ENCODE data around the gene FAM193A.
"Not testable (repeated sequence)": the region's sequence is repeated elsewhere in the genome, so short reads cannot be mapped to it uniquely, and the experiment has no call there.

Gene FAM193A

GRCh38 chr4:2536193-2537010, at the start of gene FAM193A:
Gene FAM193A (plus strand): TSS chr4:2536647. CDS start chr4:2536916, 269 bp downstream.
- peak; percentile 99 for DNase-seq (ENCODE audit: low spot score)

GRCh38 chr4:2486981-2487380, 49.5 kb upstream of the FAM193A start:
- no peak for DNase-seq (ENCODE audit: low spot score)

GRCh38 chr4:2487632-2488031, 48.8 kb upstream of the FAM193A start:
- DNase-seq (ENCODE audit: low spot score): no peak

GRCh38 chr4:2489081-2489805, 47.2 kb upstream of the FAM193A start:
- no peak for DNase-seq (ENCODE audit: low spot score)

GRCh38 chr4:2489841-2490552, 46.5 kb upstream of the FAM193A start:
- peak; percentile 72 for DNase-seq (ENCODE audit: low spot score)

GRCh38 chr4:2492970-2493369, 43.5 kb upstream of the FAM193A start:
- DNase-seq (ENCODE audit: low spot score): no peak

- no peak for DNase-seq (ENCODE audit: low spot score)
These were observed 41.5 kb upstream of the FAM193A start for GRCh38 chr4:2494992-2495391.

GRCh38 chr4:2497324-2497723, 39.1 kb upstream of the FAM193A start:
- no peak for DNase-seq (ENCODE audit: low spot score)

GRCh38 chr4:2497931-2498330, 38.5 kb upstream of the FAM193A start:
- DNase-seq (ENCODE audit: low spot score): no peak

GRCh38 chr4:2500547-2500946, 35.9 kb upstream of the FAM193A start:
- DNase-seq (ENCODE audit: low spot score): no peak

- DNase-seq (ENCODE audit: low spot score): no peak
These were observed 35.3 kb upstream of the FAM193A start for GRCh38 chr4:2501034-2501594.

GRCh38 chr4:2503809-2504208, 32.6 kb upstream of the FAM193A start:
- DNase-seq (ENCODE audit: low spot score): no peak

- DNase-seq (ENCODE audit: low spot score): no peak
These were observed 29.2 kb upstream of the FAM193A start for GRCh38 chr4:2507259-2507658.

- no peak for DNase-seq (ENCODE audit: low spot score)
These were observed 28.6 kb upstream of the FAM193A start for GRCh38 chr4:2507855-2508254.

- DNase-seq (ENCODE audit: low spot score): no peak
These were observed 25.8 kb upstream of the FAM193A start for GRCh38 chr4:2510351-2511259.

- DNase-seq (ENCODE audit: low spot score): no peak
These were observed 24.8 kb upstream of the FAM193A start for GRCh38 chr4:2511645-2512131.

- no peak for DNase-seq (ENCODE audit: low spot score)
These were observed 23.9 kb upstream of the FAM193A start for GRCh38 chr4:2512396-2513135.

GRCh38 chr4:2514193-2514592, 22.3 kb upstream of the FAM193A start:
- not testable (repeated sequence) for DNase-seq (ENCODE audit: low spot score)

- DNase-seq (ENCODE audit: low spot score): not testable (repeated sequence)
These were observed 21.5 kb upstream of the FAM193A start for GRCh38 chr4:2514944-2515343.

- DNase-seq (ENCODE audit: low spot score): peak; percentile 27
These were observed 20.5 kb upstream of the FAM193A start for GRCh38 chr4:2515830-2516550.
